Measurements from ENCODE around the gene HBP1.

GRCh38 chr7:107236862-107237261, 68.1 kb downstream of the HBP1 start:
- TF ChIP-seq, protein P1, sequence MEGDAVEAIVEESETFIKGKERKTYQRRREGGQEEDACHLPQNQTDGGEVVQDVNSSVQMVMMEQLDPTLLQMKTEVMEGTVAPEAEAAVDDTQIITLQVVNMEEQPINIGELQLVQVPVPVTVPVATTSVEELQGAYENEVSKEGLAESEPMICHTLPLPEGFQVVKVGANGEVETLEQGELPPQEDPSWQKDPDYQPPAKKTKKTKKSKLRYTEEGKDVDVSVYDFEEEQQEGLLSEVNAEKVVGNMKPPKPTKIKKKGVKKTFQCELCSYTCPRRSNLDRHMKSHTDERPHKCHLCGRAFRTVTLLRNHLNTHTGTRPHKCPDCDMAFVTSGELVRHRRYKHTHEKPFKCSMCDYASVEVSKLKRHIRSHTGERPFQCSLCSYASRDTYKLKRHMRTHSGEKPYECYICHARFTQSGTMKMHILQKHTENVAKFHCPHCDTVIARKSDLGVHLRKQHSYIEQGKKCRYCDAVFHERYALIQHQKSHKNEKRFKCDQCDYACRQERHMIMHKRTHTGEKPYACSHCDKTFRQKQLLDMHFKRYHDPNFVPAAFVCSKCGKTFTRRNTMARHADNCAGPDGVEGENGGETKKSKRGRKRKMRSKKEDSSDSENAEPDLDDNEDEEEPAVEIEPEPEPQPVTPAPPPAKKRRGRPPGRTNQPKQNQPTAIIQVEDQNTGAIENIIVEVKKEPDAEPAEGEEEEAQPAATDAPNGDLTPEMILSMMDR (IDR thresholded peaks at IDR 0.05) = no peak
- TF ChIP-seq POLR2A (IDR thresholded peaks at IDR 0.05) = no peak

All from body of pancreas (tissue), 4 donors.